ENCODE results near the gene DDX19B.
"Not testable (repeated sequence)": the region's sequence is repeated elsewhere in the genome, so short reads cannot be mapped to it uniquely, and the experiment has no call there.

The DDX19B gene

DNA sequence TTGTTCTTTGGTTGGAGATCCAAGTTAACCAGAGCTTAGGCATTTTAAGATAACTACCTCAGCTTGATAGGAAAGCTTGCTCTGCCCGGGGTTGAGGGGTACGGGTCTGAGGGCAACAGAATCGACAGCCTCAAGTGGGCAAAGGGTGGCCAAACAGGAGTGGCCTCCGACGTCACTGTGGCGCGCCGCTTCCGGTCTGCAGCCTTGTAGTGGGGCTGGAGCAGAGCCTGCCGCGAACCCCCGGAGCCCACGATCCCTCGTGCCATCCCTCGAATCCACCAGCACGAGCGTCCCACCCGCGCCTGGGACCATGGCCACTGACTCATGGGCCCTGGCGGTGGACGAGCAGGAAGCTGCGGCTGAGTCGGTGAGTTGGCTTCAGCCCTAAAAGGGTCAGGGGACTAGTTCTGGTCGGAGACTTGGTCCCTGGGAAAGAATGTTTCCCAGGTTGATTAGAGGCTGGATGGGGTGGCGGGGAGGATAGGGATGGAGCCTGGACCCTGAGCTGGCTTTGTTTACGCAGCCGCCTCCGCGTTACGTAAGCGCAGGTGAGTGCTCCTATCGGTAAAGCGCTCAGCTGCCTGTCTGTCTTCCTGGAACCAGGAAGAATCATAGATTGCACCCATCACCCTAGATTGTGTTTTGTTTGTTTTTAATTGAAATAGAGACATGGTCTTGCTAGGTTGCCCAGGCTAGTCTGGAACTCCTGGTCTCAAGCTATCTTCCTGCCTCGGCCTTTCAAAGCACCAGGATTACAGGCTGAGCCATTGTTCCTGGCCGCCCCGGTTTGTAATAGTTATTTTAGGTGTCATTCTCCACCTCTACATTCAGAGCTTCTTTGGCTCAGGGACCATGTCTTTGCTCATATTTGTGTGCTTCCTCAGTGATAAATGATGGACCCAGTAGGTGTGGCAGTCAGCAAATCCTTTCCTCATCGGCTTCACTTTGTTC, at the start of gene DDX19B:
Gene DDX19B (plus strand): TSS at position 199 of the 951 bp plus-strand sequence. CDS start 112 bp downstream, at position 311.
- peak within 1 kb of the TSS; percentile 73 for H3K4me3 ChIP-seq (ENCODE audit: low read depth, low read length)
- TF ChIP-seq, protein P1, sequence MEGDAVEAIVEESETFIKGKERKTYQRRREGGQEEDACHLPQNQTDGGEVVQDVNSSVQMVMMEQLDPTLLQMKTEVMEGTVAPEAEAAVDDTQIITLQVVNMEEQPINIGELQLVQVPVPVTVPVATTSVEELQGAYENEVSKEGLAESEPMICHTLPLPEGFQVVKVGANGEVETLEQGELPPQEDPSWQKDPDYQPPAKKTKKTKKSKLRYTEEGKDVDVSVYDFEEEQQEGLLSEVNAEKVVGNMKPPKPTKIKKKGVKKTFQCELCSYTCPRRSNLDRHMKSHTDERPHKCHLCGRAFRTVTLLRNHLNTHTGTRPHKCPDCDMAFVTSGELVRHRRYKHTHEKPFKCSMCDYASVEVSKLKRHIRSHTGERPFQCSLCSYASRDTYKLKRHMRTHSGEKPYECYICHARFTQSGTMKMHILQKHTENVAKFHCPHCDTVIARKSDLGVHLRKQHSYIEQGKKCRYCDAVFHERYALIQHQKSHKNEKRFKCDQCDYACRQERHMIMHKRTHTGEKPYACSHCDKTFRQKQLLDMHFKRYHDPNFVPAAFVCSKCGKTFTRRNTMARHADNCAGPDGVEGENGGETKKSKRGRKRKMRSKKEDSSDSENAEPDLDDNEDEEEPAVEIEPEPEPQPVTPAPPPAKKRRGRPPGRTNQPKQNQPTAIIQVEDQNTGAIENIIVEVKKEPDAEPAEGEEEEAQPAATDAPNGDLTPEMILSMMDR (IDR thresholded peaks at IDR 0.05; ENCODE audit: borderline replicate concordance, insufficient read depth, low read depth, low read length) = no peak

DNA sequence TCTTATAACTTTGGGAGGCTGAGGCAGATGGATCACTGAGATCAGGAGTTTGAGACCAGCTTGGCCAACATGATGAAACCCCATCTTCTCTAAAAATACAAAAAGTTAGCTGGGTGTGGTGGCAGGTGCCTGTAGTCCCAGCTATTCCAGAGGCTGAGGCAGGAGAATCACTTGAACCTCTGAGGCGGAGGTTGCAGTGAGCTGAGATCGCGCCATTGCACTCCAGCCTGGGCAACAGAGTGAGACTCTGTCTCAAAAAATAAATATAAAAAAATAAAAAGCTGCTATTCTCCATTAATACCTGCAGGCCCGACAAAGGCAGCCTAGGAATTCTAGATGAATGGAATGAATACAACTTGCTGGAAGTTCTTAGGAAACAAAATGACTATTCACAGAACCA, 49.3 kb upstream of the DDX19B start:
- not testable (repeated sequence) for H3K4me3 ChIP-seq (ENCODE audit: low read depth, low read length)

DNA sequence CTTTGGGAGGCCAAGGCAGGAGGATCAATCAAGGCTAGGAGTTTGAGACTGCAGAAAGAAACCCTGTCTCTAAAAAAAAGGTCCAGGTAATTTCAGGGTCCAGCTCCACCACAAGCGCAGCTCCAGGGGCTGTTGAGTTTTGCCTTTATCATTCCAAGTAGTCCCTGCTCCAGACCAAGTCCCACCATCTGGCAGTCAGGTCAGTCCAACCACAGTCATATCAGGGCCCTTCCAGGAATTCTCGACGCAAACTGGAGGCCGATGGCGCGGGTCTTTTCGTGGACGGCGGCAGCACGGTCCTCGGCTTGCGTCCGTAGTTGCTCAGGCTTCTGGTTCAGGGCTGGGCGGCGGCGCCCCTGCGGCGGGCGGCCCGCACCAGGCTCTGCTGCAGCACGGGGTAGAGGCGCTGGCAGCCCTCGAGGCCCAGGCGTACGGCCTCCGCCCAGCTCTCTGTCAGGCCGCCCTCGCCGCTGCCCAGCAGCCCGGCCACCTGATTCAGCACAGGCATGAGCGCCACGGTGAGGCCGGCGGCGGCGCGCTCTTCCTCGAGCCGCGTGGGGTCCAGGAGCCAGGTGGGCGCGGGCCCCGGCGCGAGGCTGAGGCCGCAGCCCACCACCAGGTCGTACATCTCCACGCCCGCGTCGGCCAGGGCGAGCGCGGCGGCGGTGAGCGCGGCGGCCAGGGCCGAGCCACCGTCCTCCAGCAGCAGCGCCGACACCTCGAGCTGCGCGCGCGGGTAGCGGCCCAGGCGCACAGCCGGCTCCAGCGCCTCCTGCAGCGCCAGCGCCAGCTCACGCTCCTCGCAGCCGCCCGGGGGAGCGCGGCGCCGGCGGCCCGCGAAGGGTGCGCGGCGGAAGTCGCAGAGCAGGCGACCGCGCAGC, 48.0 kb upstream of the DDX19B start:
- TF ChIP-seq, protein P1 (IDR thresholded peaks at IDR 0.05; ENCODE audit: borderline replicate concordance, insufficient read depth, low read depth, low read length) = 0 out of 2 replicates have a peak, but pooled peaks have one; percentile 3
- H3K4me3 ChIP-seq (ENCODE audit: low read depth, low read length) = peak overlapping the region; percentile 79

DNA sequence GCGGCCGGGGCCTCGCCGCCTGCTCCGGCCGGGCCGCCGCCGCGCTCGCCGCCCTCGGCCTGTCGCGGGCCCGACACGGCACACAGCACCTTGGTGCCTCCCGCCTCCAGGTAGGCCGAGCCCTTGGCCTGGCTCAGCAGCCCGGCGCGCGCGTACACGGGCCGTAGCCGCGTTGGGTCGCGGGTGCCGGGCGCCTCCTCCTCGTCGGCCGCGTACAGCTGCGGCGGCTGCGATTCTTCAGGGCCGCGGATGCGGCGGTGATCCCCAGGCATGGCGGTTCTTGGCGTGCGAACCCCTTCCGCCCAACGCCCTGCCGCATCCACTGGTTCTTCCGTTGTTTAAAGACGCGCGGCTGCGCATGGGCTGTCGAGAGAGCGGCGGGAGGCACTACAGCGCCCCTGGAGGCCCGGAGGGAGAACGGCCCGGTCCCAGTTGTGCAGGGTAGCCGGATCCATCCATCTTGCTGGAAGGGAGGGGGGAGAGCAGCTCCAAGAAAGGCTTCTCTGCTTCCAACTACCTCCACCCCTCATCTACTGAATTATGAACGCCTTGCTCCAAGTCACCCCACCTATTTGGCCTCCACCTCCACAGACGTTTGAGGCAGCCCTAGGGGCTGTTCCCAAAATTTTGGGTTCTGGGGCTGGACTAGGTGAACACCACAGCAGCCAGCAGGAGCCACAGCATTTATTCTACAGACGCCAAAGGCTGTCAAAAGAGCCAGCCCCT, 47.2 kb upstream of the DDX19B start, which contains the start of gene EXOSC6:
Gene EXOSC6 (minus strand): TSS at position 312 of the 726 bp plus-strand sequence. CDS start 40 bp downstream, at position 272.
- H3K4me3 ChIP-seq (ENCODE audit: low read depth, low read length) = peak within 1 kb of the TSS; percentile 79
- TF ChIP-seq, protein P1 (IDR thresholded peaks at IDR 0.05; ENCODE audit: borderline replicate concordance, insufficient read depth, low read depth, low read length) = peak; percentile 96

DNA sequence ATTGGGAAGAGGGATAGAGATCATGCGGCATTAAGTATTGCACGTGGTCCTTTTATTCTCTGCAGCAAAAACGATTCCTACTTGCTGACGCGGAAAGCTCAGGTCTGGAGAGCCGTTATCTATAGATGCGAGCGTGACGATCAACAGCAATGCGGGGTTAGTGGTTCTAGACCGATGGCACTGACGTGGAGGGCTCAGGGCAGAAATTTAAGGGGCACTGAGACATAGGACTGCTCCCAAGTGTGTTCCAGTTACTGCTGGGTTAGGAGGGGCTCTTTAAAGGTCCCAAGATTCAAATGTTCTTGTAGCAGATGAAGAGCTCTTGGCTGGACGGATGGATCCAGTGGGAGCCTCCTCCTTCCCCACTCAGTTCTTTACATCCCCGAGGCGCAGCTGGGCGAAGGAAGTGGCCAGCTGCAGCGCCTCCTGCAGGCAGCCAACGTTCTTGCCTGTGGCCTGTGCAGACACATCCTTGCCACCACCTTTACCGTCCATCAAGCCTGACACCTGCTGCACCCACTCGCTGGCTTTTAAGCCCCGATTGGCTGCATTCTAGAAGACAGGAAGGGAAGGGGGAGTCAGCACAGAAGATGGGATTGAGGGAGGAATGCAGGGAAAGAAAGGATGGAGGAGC, 46.5 kb upstream of the DDX19B start:
- H3K4me3 ChIP-seq (ENCODE audit: low read depth, low read length) = no peak overlapping the region
- TF ChIP-seq, protein P1 (IDR thresholded peaks at IDR 0.05; ENCODE audit: borderline replicate concordance, insufficient read depth, low read depth, low read length) = peak; percentile 62

DNA sequence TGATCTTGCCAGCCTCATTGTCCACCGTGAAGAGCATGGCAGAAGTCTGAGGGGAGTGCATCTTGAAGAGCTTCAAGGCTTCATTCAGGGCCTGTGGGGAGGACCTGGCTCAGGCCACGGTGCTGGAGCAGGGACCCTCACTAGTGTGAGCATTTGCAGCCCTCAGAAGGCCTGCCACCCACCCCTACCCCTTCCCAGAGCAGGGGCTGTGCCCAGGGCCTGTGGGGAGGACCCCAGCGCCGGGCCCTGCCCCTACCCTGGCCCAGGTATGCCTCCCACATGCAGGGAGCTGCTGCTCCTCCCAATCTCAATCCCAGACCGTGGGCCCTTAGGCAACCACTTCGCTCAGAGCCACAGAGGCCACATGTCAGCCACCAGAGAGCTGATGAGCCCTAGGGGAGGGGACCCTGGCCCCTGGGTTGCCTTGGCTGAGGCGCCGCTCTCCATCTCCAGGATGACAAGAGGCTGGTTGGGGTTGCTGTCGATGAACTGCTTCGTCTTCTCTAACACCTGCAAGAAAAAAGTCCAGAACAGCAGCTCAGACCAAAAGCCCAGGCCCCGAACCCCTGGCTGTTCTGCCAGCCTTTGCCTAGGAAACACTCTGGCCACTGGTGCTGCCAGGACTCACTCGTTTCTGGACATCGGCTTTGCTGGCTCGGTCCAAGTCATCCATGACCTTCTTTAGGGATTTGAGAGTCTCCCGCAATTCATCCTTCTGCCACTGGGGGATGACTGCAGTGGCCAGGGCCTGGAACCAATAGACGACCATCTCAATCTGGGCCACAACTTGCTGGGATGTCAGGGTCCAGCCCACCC, 45.5 kb upstream of the DDX19B start:
- TF ChIP-seq, protein P1 (IDR thresholded peaks at IDR 0.05; ENCODE audit: borderline replicate concordance, insufficient read depth, low read depth, low read length) = peak; percentile 73
- H3K4me3 ChIP-seq (ENCODE audit: low read depth, low read length) = no peak overlapping the region
